ENCODE measurements around the gene CACNB2. TPM values are rescaled to one million over a fixed set of nuclear protein-coding genes. Genes with fewer than 3 reads are reported as not detected.

CACNB2 gene
- total RNA-seq, 1 experiment from 2014 or later = 0.07 TPM

DNA sequence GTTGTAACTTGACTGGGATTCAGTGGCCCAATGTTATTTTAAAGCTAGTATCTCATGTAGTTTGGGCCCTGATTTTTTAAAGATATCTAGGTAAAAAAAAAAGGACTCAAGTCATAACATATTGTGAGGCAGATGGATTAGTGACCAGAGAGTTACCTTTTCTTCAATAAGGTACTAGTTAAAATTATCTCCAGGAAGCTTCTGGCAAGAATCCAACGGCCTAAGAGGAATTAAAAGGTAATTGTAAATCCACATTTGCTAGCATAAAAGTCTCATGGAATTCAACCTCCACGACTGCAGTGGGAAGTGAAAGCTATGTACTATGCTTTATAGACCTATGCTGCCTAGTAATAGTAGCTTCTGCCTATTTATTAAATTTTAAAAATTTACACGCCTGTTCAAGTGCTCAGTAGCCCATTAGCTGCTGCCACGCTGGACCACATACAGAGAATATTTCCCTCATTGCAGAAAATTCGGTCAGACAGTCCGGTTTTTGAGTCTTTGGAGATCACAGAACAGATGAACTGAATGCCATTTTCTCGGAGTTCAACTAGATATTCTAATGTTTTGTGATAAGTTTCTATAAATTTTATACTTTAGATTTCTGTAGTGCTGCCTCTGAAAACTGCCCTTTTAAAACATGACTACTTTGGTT is 392.8 kb downstream of the CACNB2 start:
- intact Hi-C loops (cut with micrococcal nuclease) = no loop called here
- POLR2A ChIA-PET (ENCODE audit: unreplicated experiment) = no interaction called here
- no peaks in the 10 kb centered on the region for H3K4me1 ChIP-seq (ENCODE audit: insufficient read depth, low read length)
- H3K36me3 ChIP-seq (ENCODE audit: low read depth, low read length) = no peaks in the 10 kb centered on the region
- no peaks in the 10 kb centered on the region for H3F3A ChIP-seq (ENCODE audit: low read length, unreplicated experiment)
- H3K9me2 ChIP-seq (replicated peaks; ENCODE audit: low read length) = no peaks in the 10 kb centered on the region
- BruUV-seq (replicated peaks) = no TSS peak
- CTCF ChIA-PET = no interaction called here
- H3K27me3 ChIP-seq (ENCODE audit: low read length) = no peaks in the 10 kb centered on the region
- H4K20me1 ChIP-seq (ENCODE audit: low read length) = no peaks in the 10 kb centered on the region
- TF ChIP-seq EZH2phosphoT487 (IDR thresholded peaks at IDR 0.05; ENCODE audit: borderline replicate concordance, low read length) (no peak), EZH2 (IDR thresholded peaks at IDR 0.05; ENCODE audit: low read length, unreplicated experiment) (no peak)
- TF ChIP-seq, protein P1, sequence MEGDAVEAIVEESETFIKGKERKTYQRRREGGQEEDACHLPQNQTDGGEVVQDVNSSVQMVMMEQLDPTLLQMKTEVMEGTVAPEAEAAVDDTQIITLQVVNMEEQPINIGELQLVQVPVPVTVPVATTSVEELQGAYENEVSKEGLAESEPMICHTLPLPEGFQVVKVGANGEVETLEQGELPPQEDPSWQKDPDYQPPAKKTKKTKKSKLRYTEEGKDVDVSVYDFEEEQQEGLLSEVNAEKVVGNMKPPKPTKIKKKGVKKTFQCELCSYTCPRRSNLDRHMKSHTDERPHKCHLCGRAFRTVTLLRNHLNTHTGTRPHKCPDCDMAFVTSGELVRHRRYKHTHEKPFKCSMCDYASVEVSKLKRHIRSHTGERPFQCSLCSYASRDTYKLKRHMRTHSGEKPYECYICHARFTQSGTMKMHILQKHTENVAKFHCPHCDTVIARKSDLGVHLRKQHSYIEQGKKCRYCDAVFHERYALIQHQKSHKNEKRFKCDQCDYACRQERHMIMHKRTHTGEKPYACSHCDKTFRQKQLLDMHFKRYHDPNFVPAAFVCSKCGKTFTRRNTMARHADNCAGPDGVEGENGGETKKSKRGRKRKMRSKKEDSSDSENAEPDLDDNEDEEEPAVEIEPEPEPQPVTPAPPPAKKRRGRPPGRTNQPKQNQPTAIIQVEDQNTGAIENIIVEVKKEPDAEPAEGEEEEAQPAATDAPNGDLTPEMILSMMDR (conservative IDR thresholded peaks at IDR 0.05; ENCODE audit: low read depth, low read length) = no peak
- no peak overlapping the region for H3K27ac ChIP-seq (ENCODE audit: low read length)
- no peak overlapping the region for H2AFZ ChIP-seq (ENCODE audit: low read length)
- H3K9ac ChIP-seq (ENCODE audit: low read length) = no peak overlapping the region
- ATAC-seq (no peak), DNase-seq (no peak)
- no peak overlapping the region for H3K4me2 ChIP-seq (ENCODE audit: low read length)
- no peaks in the 10 kb centered on the region for H3K79me2 ChIP-seq (ENCODE audit: low read length)
- no peak overlapping the region for H3K4me3 ChIP-seq (ENCODE audit: low read length)
- H3K9me3 ChIP-seq (ENCODE audit: low read length) = no peaks in the 10 kb centered on the region

DNA sequence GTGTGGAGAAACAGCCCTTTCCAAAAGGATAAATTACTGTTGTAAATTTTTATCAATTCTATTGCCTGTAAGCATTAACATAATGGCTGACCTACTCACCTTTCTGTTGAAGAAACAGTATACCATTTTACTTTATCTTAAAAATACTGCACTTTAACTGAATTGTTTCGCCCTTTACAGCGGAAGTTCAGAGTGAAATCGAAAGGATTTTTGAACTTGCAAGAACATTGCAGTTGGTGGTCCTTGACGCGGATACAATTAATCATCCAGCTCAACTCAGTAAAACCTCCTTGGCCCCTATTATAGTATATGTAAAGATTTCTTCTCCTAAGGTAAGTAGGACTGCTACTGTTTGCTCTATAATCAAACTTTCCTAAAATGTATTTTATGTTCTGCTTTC is 393.7 kb downstream of the CACNB2 start:
- Histone ChIP-seq H2AFZ (ENCODE audit: low read length) (no peak overlapping the region), H3K4me1 (ENCODE audit: insufficient read depth, low read length) (no peaks in the 10 kb centered on the region), H3K27me3 (ENCODE audit: low read length) (no peaks in the 10 kb centered on the region), H4K20me1 (ENCODE audit: low read length) (no peaks in the 10 kb centered on the region), H3K36me3 (ENCODE audit: low read depth, low read length) (no peaks in the 10 kb centered on the region), H3K9me3 (ENCODE audit: low read length) (no peaks in the 10 kb centered on the region), H3K79me2 (ENCODE audit: low read length) (no peaks in the 10 kb centered on the region), H3K9me2 (replicated peaks; ENCODE audit: low read length) (no peaks in the 10 kb centered on the region), H3K4me2 (ENCODE audit: low read length) (no peak overlapping the region), H3K4me3 (ENCODE audit: low read length) (no peak overlapping the region), H3F3A (ENCODE audit: low read length, unreplicated experiment) (no peaks in the 10 kb centered on the region), H3K9ac (ENCODE audit: low read length) (no peak overlapping the region), H3K27ac (ENCODE audit: low read length) (no peak overlapping the region)
- DNase-seq (no peak), ATAC-seq (no peak)
- POLR2A ChIA-PET (ENCODE audit: unreplicated experiment) = no interaction called here
- CTCF ChIA-PET = no interaction called here
- intact Hi-C loops (cut with micrococcal nuclease) = no loop called here
- BruUV-seq (replicated peaks) = no TSS peak
- no peak for TF ChIP-seq EZH2 (IDR thresholded peaks at IDR 0.05; ENCODE audit: low read length, unreplicated experiment)
- TF ChIP-seq EZH2phosphoT487 (IDR thresholded peaks at IDR 0.05; ENCODE audit: borderline replicate concordance, low read length) = no peak
- TF ChIP-seq, protein P1 (conservative IDR thresholded peaks at IDR 0.05; ENCODE audit: low read depth, low read length) = no peak

DNA sequence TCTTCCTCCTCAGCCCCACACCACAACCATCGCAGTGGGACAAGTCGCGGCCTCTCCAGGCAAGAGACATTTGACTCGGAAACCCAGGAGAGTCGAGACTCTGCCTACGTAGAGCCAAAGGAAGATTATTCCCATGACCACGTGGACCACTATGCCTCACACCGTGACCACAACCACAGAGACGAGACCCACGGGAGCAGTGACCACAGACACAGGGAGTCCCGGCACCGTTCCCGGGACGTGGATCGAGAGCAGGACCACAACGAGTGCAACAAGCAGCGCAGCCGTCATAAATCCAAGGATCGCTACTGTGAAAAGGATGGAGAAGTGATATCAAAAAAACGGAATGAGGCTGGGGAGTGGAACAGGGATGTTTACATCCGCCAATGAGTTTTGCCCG is 399.1 kb downstream of the CACNB2 start:
- Histone ChIP-seq H3F3A (ENCODE audit: low read length, unreplicated experiment) (no peaks in the 10 kb centered on the region), H3K4me2 (ENCODE audit: low read length) (no peak overlapping the region), H3K79me2 (ENCODE audit: low read length) (no peaks in the 10 kb centered on the region), H3K36me3 (ENCODE audit: low read depth, low read length) (no peaks in the 10 kb centered on the region), H4K20me1 (ENCODE audit: low read length) (no peaks in the 10 kb centered on the region), H3K9ac (ENCODE audit: low read length) (no peak overlapping the region), H3K9me2 (replicated peaks; ENCODE audit: low read length) (no peaks in the 10 kb centered on the region), H3K9me3 (ENCODE audit: low read length) (no peaks in the 10 kb centered on the region), H3K4me1 (ENCODE audit: insufficient read depth, low read length) (no peaks in the 10 kb centered on the region), H2AFZ (ENCODE audit: low read length) (no peak overlapping the region), H3K27me3 (ENCODE audit: low read length) (no peaks in the 10 kb centered on the region), H3K4me3 (ENCODE audit: low read length) (no peak overlapping the region), H3K27ac (ENCODE audit: low read length) (no peak overlapping the region)
- BruUV-seq (replicated peaks) = no TSS peak
- intact Hi-C loops (cut with micrococcal nuclease) = no loop called here
- ATAC-seq (no peak), DNase-seq (no peak)
- TF ChIP-seq, protein P1 (conservative IDR thresholded peaks at IDR 0.05; ENCODE audit: low read depth, low read length) = no peak
- TF ChIP-seq EZH2 (IDR thresholded peaks at IDR 0.05; ENCODE audit: low read length, unreplicated experiment) (no peak), EZH2phosphoT487 (IDR thresholded peaks at IDR 0.05; ENCODE audit: borderline replicate concordance, low read length) (no peak)
- ChIA-PET CTCF (no interaction called here), POLR2A (ENCODE audit: unreplicated experiment) (no interaction called here)
